ENCODE data around the gene ALPP.

Gene ALPP

DNA sequence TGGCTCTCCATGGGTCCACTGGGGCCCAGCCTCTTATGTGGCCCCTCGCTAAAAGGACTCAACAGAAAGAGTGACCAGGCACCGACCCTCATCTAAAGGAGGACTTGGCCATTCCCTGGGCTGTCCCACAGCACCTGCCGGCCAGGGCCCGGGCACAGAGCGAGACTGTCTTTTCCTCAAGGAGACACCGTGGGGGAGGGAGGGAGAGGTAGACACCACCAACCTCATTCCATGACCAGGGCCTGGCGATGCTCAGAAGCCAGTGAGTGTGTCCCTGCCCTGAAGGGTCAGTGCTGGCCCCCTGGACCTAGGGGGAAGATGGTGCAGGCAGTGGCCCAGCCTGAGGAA, 39.8 kb upstream of the ALPP start:
- peaks cover 11% of the 10 kb centered on the region for H3K36me3 ChIP-seq (ENCODE audit: insufficient read depth, insufficient read length, low read length)
- no peak for TF ChIP-seq ZNF274 (IDR thresholded peaks at IDR 0.05; ENCODE audit: low read depth, low read length)
- TF ChIP-seq SUZ12 (IDR thresholded peaks at IDR 0.05; ENCODE audit: extremely low read depth, insufficient read depth, insufficient read length), result no peak
- no peak for TF ChIP-seq YY1 (IDR thresholded peaks at IDR 0.05; ENCODE audit: insufficient read depth, insufficient read length)
- no peaks in the 10 kb centered on the region for H3K27me3 ChIP-seq (ENCODE audit: insufficient read depth, insufficient read length)
- no peaks in the 10 kb centered on the region for H3K9me3 ChIP-seq (ENCODE audit: insufficient read depth, low read length)
- H3K9ac ChIP-seq (ENCODE audit: insufficient read length, low read depth), result no peak overlapping the region
- peaks cover 14% of the 10 kb centered on the region for H3K4me1 ChIP-seq (ENCODE audit: insufficient read depth, insufficient read length)
- no peak overlapping the region for H3K4me3 ChIP-seq (ENCODE audit: insufficient read length, low read depth)
- DNase-seq (ENCODE audit: low read depth, low spot score), result no peak

DNA sequence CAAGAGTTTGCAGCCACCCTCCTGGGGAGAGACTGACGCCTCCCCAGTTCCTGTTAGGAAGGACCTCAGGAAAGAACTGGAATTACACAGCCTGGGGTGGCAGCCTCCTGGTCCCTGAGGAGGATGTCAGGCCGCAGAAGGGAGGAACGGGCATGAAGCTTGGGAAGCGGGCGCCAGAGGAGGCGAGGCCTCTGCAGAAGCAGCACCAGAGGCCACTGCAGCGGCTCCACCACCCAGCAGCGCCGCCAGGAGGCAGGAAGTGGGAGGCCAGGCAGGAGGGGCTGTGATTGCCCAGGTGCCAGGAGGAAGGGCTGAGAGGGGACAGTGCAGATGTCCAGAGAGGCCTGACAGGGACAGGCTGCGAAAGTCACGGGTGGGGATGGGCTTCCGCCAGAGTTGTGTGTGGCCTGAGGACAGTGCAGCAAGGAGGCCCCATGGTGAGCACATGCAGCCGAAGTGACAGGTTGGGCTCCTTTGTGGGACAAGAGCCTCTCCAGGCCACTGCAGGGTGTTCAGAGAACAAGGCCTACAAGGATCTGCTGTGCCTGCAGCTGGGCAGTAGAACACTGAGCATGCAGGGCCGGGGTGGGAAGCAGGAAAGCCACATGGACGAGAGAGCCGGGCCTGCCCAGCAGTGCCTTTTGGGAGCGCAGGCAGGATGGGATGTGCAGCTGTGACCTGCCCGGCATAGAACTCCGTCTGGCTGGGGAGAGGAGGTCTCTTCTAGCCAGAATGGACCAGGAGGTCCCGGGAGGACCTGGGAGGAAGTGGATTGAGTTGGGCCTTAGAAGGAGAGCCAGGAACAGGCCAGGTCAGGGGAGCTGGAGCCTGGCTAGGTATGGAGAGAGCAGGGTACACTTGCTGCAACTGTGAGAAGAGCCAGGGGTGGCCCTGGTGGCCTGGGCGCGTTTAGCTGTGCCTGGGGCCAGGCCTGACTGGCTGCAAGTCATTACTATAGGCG, 39.1 kb upstream of the ALPP start:
- H3K4me1 ChIP-seq (ENCODE audit: insufficient read depth, insufficient read length), result peaks cover 14% of the 10 kb centered on the region
- H3K36me3 ChIP-seq (ENCODE audit: insufficient read depth, insufficient read length, low read length), result peaks cover 11% of the 10 kb centered on the region
- H3K27me3 ChIP-seq (ENCODE audit: insufficient read depth, insufficient read length), result no peaks in the 10 kb centered on the region
- H3K4me3 ChIP-seq (ENCODE audit: insufficient read length, low read depth), result no peak overlapping the region
- no peak for TF ChIP-seq YY1 (IDR thresholded peaks at IDR 0.05; ENCODE audit: insufficient read depth, insufficient read length)
- TF ChIP-seq SUZ12 (IDR thresholded peaks at IDR 0.05; ENCODE audit: extremely low read depth, insufficient read depth, insufficient read length), result no peak
- no peak for TF ChIP-seq ZNF274 (IDR thresholded peaks at IDR 0.05; ENCODE audit: low read depth, low read length)
- no peaks in the 10 kb centered on the region for H3K9me3 ChIP-seq (ENCODE audit: insufficient read depth, low read length)
- no peak for DNase-seq (ENCODE audit: low read depth, low spot score)
- H3K9ac ChIP-seq (ENCODE audit: insufficient read length, low read depth), result peak overlapping the region; percentile 42

DNA sequence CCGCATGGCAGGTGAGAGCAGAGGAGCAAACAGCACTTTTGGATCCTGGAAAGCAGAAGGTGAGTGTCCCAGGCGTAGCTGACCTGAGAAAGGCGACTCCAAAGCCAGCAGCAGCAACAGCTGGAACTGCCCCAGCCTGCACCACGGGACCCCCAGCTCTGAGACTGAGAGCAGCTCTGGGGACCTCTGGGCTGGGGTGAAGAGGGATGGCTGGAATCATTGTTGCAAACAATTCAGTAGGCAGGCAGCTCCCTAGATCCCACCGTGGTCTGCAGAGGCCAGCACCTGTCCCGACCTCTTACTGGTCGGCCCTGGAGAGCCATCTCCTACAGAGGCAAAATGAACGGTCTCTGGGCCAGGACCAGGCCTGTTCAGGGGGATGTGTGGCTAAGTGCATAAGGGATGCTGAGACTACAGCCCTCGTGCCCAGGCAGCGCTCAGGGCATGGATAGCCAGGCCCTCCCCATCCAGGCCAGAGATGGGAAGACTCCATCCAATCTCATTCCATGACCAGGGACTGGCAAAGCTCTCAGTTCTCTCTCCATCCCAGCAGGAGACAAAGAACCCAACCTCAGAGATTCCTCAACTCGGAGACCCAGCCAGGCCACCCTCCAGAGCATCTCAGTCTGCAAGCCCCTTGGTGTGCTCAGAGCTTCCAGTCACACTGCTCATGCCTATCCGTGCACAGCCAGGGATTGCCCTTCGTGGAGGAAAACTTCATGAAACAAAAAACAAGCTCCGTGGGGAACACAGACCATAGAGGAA, 38.2 kb upstream of the ALPP start:
- Histone ChIP-seq H3K9ac (ENCODE audit: insufficient read length, low read depth) (no peak overlapping the region), H3K36me3 (ENCODE audit: insufficient read depth, insufficient read length, low read length) (peaks cover 11% of the 10 kb centered on the region), H3K9me3 (ENCODE audit: insufficient read depth, low read length) (no peaks in the 10 kb centered on the region), H3K27me3 (ENCODE audit: insufficient read depth, insufficient read length) (no peaks in the 10 kb centered on the region), H3K4me1 (ENCODE audit: insufficient read depth, insufficient read length) (peaks cover 11% of the 10 kb centered on the region), H3K4me3 (ENCODE audit: insufficient read length, low read depth) (no peak overlapping the region)
- TF ChIP-seq SUZ12 (IDR thresholded peaks at IDR 0.05; ENCODE audit: extremely low read depth, insufficient read depth, insufficient read length) (no peak), YY1 (IDR thresholded peaks at IDR 0.05; ENCODE audit: insufficient read depth, insufficient read length) (no peak), ZNF274 (IDR thresholded peaks at IDR 0.05; ENCODE audit: low read depth, low read length) (no peak)
- DNase-seq (ENCODE audit: low read depth, low spot score), result no peak

DNA sequence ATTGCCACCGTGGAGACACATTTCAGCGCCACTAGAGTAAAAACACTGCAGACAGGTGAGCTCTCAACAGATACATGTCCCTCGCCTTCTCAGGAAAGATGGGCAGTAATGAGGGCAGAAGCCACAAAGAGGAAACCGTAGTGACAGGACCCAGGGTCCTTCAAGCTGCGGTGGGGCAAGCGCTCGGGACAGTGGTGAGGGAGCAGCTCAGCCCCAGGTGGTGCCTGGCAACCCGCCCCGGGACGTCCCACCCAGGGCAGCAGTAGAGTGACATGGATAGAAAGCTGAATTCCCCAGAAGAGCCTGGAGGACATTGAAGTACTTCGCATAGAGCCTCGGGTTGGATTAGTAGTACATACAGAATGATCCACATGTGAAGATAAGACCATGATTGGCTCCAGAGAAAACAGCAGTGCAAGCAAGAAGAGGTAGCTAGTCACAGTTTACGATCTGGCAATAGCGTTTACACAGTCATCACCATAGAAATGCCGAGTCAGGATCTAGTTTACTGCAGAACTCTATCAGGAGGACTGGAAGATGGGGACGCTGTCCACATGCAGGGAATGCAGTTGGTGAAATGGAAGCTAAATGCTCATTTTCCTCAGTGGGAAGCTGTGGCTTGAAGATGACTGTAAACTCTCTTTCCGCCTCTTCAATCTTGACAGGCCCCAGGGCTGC, 37.4 kb upstream of the ALPP start:
- TF ChIP-seq ZNF274 (IDR thresholded peaks at IDR 0.05; ENCODE audit: low read depth, low read length) (no peak), YY1 (IDR thresholded peaks at IDR 0.05; ENCODE audit: insufficient read depth, insufficient read length) (no peak), SUZ12 (IDR thresholded peaks at IDR 0.05; ENCODE audit: extremely low read depth, insufficient read depth, insufficient read length) (no peak)
- DNase-seq (ENCODE audit: low read depth, low spot score), result no peak
- Histone ChIP-seq H3K4me3 (ENCODE audit: insufficient read length, low read depth) (no peak overlapping the region), H3K9ac (ENCODE audit: insufficient read length, low read depth) (no peak overlapping the region), H3K27me3 (ENCODE audit: insufficient read depth, insufficient read length) (no peaks in the 10 kb centered on the region), H3K36me3 (ENCODE audit: insufficient read depth, insufficient read length, low read length) (peaks cover 8% of the 10 kb centered on the region), H3K9me3 (ENCODE audit: insufficient read depth, low read length) (no peaks in the 10 kb centered on the region), H3K4me1 (ENCODE audit: insufficient read depth, insufficient read length) (peaks cover 7% of the 10 kb centered on the region)

DNA sequence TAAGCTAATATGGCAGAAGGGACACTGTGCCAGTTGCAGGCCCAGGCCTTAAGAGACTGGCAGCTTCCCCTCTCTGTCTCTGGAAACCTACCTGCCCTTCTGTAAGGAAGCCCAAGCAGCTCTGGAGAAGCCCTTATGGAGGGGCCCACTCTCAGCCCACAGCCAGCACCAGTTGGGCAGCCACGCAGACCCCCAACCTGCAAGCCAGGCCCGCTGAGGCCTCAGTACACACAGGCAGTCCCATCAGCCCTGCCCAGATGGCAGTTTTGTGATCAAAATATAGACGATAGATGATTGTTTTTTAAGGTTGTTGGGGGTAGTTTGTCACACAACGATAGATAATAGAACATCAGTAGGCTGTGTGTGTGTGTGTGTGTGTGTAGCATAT, 36.8 kb upstream of the ALPP start:
- peaks cover 8% of the 10 kb centered on the region for H3K36me3 ChIP-seq (ENCODE audit: insufficient read depth, insufficient read length, low read length)
- no peaks in the 10 kb centered on the region for H3K27me3 ChIP-seq (ENCODE audit: insufficient read depth, insufficient read length)
- TF ChIP-seq ZNF274 (IDR thresholded peaks at IDR 0.05; ENCODE audit: low read depth, low read length) (no peak), YY1 (IDR thresholded peaks at IDR 0.05; ENCODE audit: insufficient read depth, insufficient read length) (no peak), SUZ12 (IDR thresholded peaks at IDR 0.05; ENCODE audit: extremely low read depth, insufficient read depth, insufficient read length) (no peak)

DNA sequence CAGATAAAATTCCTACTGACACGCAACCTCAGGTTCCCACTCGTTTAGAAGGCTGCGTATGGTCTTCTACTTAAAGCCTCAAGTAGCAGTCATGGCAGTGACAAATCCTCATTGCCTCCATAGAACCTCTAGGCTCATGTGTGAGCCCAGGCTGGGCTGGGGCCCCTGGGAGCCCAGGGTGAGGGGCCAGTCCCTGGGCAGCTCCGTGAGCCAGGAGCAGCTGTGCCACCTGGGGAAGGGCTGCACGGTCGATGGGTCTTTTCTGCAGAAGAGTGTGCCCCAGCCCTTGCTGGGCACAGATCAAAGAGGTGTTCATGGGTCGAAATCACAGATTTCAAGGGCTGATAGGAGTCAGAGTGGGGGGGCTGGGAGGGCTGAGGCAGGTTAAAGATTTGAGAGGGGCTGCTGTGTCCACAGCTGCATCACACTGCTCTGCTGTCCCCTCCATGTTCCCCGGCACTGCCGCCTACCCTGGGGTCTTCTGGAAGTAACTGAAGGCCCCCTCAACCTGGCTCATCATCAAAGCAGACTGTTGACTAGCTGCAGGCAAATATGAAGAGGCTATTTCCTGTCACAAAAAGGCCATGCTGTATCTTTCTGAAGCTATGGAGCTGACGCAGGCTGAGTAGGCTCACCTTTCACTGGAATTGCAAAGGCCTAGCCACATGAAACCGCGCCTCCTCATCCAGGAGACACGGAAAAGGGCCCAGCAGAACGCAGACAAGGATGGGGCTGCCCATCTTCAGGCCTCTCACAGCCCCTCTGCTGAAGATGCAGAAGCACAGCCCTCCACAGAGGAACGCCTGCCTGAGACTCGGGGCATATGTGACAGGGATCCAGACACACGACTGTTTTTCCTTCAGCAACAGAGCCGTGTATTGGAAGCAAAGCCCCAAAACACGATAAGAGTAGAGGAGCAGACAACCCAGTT, 35.7 kb upstream of the ALPP start:
- TF ChIP-seq YY1 (IDR thresholded peaks at IDR 0.05; ENCODE audit: insufficient read depth, insufficient read length) (no peak), SUZ12 (IDR thresholded peaks at IDR 0.05; ENCODE audit: extremely low read depth, insufficient read depth, insufficient read length) (no peak), ZNF274 (IDR thresholded peaks at IDR 0.05; ENCODE audit: low read depth, low read length) (no peak)

More for the DNA sequence above, 36.8 kb upstream of the ALPP start:
- Histone ChIP-seq H3K9me3 (ENCODE audit: insufficient read depth, low read length) (no peaks in the 10 kb centered on the region), H3K4me1 (ENCODE audit: insufficient read depth, insufficient read length) (peaks cover 7% of the 10 kb centered on the region), H3K9ac (ENCODE audit: insufficient read length, low read depth) (no peak overlapping the region), H3K4me3 (ENCODE audit: insufficient read length, low read depth) (no peak overlapping the region)
- DNase-seq (ENCODE audit: low read depth, low spot score), result no peak

More for the DNA sequence above, 35.7 kb upstream of the ALPP start:
- H3K9me3 ChIP-seq (ENCODE audit: insufficient read depth, low read length), result no peaks in the 10 kb centered on the region
- peaks cover 7% of the 10 kb centered on the region for H3K4me1 ChIP-seq (ENCODE audit: insufficient read depth, insufficient read length)
- no peak for DNase-seq (ENCODE audit: low read depth, low spot score)
- H3K9ac ChIP-seq (ENCODE audit: insufficient read length, low read depth), result no peak overlapping the region
- no peaks in the 10 kb centered on the region for H3K27me3 ChIP-seq (ENCODE audit: insufficient read depth, insufficient read length)
- peaks cover 2% of the 10 kb centered on the region for H3K36me3 ChIP-seq (ENCODE audit: insufficient read depth, insufficient read length, low read length)
- no peak overlapping the region for H3K4me3 ChIP-seq (ENCODE audit: insufficient read length, low read depth)

All from NT2/D1 (cell line).